Kasumi-1 (cell line): Measurements from ENCODE around the gene TPM1.
"Not testable (repeated sequence)": the region's sequence is repeated elsewhere in the genome, so short reads cannot be mapped to it uniquely, and the experiment has no call there.

Experiments used
- DNase-seq, 2 experiments: peaks; one replicate each; lab custom pipeline; 2025; lab: John Stamatoyannopoulos, UW

Gene TPM1

DNA sequence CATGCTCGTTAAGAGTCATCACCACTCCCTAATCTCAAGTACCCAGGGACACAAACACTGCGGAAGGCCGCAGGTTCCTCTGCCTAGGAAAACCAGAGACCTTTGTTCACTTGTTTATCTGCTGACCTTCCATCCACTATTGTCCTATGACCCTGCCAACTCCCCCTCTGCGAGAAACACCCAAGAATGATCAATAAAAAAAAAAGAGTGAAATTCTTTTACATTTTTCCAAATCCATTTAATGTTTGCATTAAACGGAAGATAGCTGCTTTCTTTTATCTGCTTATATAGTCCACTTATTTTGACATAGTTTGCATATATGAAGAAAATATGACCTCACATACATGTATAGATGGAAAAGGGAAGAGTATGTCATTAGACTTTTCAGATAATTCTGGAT lies 57.0 kb downstream of the TPM1 start:
- DNase-seq: not testable (repeated sequence)

DNA sequence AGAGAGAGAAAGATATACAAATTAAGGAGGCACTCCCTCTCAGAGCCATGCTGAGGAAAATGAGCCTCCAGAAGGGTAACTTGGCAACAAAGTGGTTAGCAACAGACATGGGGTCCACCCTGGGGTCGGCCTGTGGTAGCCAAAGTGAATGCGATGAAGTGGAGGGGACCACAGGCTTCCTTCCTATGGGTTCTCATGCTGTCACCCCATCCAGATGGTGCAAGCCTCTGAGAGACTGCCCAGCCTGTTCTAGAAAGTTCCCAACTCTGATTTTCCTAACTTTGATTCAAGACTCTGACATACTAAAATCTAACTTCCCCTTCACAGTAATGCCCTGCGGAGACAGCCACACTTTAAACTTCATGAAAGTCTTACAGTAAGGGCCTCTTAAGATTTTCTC lies 60.9 kb downstream of the TPM1 start:
- DNase-seq: no peak

DNA sequence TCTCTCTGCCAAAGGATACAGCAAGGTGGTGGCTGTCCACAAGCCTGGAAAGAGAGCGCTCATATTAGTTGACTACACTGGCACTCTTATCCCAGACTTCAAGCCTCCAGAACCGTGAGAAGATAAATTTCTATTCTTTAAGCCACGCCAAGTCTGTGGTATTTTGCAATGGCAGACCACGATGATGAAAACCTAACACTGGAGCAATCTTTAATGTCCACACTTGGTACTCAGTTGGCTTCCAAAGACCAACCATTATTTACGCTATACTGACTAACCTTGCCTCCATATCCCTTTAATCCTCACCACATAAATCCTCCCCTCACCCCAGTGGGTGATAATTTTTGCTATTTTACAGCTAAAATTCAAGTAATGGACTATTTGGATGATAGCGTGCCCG lies 62.2 kb downstream of the TPM1 start:
- no peak for DNase-seq

DNA sequence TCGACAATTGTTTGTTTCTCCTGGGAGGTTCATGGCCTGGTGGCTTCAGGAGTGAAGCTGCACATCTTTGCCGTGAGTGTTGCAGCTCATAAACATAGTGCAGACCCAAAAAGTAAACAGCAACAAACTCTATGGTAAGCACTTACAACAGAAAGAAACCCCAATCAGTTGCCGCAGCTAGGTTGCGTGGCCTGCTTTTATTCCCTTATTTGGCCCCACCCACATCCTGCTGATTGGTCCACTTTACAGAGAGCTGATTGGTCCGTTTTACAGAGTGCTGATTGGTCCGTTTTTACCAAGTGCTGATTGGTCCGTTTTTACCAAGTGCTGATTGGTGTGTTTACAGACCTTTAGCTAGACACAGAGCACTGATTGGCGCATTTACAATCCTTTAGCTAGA lies 62.8 kb downstream of the TPM1 start:
- DNase-seq: not testable (repeated sequence)

DNA sequence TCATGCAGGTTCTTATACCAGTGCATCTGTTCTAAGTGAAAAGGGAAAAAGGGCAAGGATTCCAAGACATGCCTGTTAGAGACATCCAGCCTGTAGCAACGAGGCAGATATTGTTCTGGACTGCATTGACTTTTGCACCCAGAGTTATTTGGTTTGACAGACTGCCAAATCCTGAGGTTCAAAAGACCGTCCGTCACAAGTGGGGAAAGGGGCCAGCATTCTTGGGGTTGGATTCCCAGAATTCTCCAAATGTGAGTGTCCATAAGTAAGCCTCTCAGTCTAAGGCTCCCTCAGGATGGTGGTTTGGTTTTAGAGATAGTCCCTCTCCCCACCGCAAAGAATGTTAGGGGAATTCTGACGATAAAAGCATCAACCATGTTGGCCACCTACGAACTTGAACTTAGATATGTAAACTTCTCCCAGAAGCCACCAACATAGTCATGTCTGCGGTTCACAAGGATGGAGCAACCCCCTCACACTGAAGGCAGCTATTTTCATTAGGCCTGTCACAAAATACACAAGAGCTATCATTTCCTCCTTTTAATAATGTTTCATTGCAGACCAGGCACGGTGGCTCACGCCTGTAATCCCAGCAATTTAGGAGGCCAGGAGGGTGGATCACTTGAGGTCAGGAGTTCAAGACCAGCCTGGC lies 65.5 kb downstream of the TPM1 start:
- DNase-seq: no peak

DNA sequence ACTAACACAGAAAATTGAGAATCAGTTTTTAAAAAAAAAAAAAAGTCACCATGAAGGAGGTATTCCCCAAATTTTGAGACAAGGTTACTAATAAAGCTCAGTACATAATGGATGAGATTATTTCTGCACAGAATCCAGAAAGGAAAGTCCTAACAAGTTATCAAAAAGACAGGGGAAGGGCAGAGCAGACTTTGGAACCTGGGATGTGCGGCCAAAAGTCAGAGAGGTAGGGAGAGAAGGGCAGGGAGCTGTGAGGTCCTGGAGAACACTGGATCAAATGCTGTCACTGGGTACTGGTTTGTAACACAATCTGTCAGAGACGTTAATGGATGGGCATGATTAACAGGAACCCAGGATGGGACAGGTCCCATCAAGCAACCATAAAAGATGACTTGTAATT lies 67.0 kb downstream of the TPM1 start:
- DNase-seq: no peak

DNA sequence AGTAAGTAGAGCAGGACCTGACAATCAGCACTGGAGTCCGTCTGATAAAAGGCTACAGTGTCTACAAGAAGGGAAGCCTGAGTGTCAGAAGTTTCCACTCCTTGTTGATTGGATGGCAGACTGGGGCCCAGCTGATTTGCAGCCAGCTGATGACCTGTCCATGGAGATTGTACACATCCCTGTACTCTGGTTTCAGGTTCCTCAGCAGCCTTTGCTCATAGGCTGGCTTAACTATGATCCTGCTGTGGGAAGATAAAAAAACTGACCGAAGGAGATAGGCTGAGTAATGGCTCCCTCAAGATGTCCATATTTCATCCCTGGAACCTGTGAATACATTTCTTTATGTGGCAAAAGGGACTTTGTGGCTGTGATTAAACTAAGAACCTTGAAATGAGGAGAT lies 67.4 kb downstream of the TPM1 start:
- DNase-seq: no peak

DNA sequence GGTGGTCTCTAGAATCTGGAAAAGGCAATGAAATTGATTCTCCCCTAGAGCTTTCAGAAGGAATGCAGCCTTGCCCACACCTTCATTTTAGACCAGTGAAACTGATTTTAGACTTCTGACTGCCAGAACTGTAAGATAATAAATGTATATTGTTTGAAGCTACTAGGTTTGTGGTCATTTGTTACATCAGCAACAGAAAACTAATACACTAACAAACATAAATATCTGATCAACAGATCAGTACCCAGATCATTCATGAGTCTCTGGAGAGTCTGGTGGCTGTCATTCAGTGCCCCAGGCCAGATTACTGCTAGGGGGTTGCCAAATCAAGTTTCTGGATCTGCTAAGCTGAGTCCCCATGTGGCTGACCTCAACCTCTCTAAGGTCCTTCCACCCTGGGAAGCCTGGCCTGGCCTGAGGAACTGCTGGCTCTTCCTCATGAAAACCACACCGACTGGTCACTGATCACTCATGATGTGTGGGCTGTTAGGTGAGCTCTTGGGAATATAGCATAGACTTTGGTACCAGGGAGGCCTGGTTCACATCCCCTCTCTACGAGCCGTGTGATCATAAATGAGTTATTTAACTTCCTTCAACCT lies 68.0 kb downstream of the TPM1 start:
- no peak for DNase-seq

DNA sequence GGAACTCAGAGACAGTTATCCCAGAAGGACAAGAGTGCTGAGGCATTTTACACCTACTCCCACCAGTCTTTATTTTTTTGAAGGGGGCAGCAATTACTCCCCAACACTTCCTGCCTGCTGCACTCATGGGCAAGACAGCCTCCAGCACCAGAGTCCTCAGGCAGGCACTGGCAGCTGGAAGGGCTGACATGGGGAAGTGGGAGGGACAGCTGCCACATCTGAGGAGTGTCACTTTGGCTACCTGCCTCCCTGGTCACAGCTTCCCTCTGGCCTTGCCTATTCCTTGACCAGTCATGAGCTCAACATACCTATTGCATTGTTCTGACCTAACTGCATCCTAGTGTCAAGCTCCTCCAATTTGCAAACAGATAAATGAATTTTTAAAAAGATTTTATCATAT lies 68.9 kb downstream of the TPM1 start:
- DNase-seq: no peak

DNA sequence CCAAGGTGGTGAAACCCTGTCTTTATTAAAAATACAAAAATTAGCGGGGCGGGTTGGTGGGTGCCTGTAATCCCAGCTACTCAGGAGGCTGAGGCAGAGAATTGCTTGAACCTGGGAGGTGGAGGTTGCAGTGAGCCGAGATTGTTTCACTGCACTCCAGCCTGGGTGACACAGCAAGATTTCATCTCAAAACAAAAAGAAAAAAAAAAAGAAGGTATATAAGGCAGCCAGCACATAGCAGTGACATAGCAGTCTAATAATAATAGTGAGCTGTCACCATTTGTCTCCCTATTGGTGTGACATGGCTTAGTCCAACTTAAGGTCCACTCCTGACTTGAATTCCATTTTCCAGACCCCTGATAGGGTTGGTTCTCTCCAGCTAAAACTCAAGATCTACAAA lies 70.3 kb downstream of the TPM1 start:
- no peak for DNase-seq

DNA sequence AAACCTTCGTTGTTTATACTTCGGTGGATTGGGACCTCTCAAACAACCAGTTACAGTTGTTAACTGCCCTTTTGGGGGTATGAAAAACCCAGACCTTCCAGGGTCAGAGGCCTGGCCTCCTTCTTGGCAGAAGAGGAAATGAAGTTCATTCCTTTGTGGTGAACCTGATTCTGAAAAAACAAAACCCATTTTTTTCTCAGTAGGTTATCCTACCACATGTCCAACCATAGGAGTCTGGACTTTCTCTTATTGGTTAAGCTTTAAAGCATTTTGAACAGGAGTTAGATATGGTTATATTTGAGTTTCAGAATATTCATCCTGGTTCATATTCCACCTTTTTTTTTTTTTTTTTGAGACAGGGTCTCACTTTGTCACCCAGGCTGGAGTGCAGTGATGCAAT lies 71.9 kb downstream of the TPM1 start:
- no peak for DNase-seq
